Uterus (tissue), 4 donors: ENCODE data around the gene DDC. TPM values are rescaled to one million over a fixed set of nuclear protein-coding genes. Genes with fewer than 3 reads are reported as not detected.
"Not testable (repeated sequence)": the region's sequence is repeated elsewhere in the genome, so short reads cannot be mapped to it uniquely, and the experiment has no call there.

Experiments
- DNase-seq, 2 donors: peaks; one replicate each; pipeline ENCODE4 v3.0.0-alpha.2; 2019 to 2020
- H3K27ac ChIP-seq, 2 donors: fragments of 200-600 bp; sonication (generic); 1 replicate in 1 of 2; 2 replicates in 1 of 2; pipeline ENCODE4 v1.5.1; 2016 to 2018
- H3K27me3 ChIP-seq, 2 donors: fragments of 200-600 bp; sonication (generic); one replicate each; pipeline ENCODE4 v1.5.1; 2018 to 2019; ENCODE audit warnings: control low read depth in 1 of 2
- H3K36me3 ChIP-seq, 2 donors: fragments of 200-600 bp; sonication (generic); one replicate each; pipeline ENCODE4 v1.5.1; 2019; ENCODE audit warnings: control low read depth in 1 of 2
- H3K4me1 ChIP-seq, 2 donors: fragments of 200-600 bp; sonication (generic); one replicate each; pipeline ENCODE4 v1.5.1; 2018 to 2019; ENCODE audit warnings: control low read depth in 1 of 2
- H3K4me3 ChIP-seq, 2 donors: fragments of 200-600 bp; sonication (generic); 1 replicate in 1 of 2; 2 replicates in 1 of 2; pipeline ENCODE4 v1.5.1; 2018 to 2019; ENCODE audit warnings: mild to moderate bottlenecking in 1 of 2
- H3K9me3 ChIP-seq, 2 donors: fragments of 200-600 bp; sonication (generic); one replicate each; pipeline ENCODE4 v1.5.1; 2019; ENCODE audit warnings: control low read depth in 1 of 2
- POLR2A ChIP-seq, 2 donors: fragments of 450-650 bp; IDR thresholded peaks; one replicate each; pipeline ENCODE4 v1.6.1; 2016; ENCODE audit warnings: antibody characterized with exemption in 2 of 2, mild to moderate bottlenecking in 1 of 2, moderate library complexity in 1 of 2
- intact Hi-C: fragments of 100-400 bp; cut with DNase I; formaldehyde crosslinking; loops from one replicate; pipeline ENCODE4 v1.15.1; 2023; ENCODE audit warnings: low total_unique reads
- total RNA-seq, 4 donors: library from RNA; depleted of rRNA in 3 of 4; stranded (reverse); fragments of >200 nt in 3 of 4; gene quantifications; one replicate each; pipeline versions ENCODE4 v1.1.0 to v1.2.4, GENCODE V29; 2014 to 2023
- TF ChIP-seq, protein P1 (sequence below), 4 experiments: fragments of 200-600 bp in 2 of 4; fragments of 450-650 bp in 2 of 4; sonication (generic) in 2 of 4; IDR thresholded peaks; one replicate each; pipeline ENCODE4 v1.5.1; 2016 to 2019; ENCODE audit warnings: antibody characterized with exemption in 4 of 4, mild to moderate bottlenecking in 2 of 4, moderate library complexity in 1 of 4
- donor health status: DM: yes; HTN: yes; CAD: no.

DDC gene
- total RNA-seq, 4 donors from 2014 or later = not detected

DNA sequence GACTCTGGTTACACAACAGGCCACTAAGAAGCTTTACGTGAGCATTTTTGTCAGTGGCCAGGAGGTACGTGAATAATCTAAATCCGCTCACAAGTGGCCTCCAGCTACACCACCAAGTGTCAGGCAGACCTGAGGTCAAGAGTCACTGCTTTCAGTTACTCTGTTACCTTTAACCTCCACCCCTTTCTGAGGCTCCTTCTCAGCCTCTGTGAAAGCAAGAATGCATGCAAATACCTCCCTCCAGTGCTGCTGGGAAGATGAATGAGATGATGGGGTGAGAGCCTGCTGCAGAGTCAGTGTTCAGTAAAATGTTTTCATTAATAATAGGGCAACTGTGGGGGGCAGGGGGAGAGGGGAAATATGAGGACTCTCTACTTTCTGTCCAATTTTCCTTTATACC, 11.2 kb downstream of the DDC start:
- H3K36me3 ChIP-seq = no peaks in the 10 kb centered on the region
- no peaks in the 10 kb centered on the region for H3K9me3 ChIP-seq
- H3K27ac ChIP-seq = no peak overlapping the region
- intact Hi-C loops = no loop called here
- DNase-seq = no peak
- TF ChIP-seq, protein P1, sequence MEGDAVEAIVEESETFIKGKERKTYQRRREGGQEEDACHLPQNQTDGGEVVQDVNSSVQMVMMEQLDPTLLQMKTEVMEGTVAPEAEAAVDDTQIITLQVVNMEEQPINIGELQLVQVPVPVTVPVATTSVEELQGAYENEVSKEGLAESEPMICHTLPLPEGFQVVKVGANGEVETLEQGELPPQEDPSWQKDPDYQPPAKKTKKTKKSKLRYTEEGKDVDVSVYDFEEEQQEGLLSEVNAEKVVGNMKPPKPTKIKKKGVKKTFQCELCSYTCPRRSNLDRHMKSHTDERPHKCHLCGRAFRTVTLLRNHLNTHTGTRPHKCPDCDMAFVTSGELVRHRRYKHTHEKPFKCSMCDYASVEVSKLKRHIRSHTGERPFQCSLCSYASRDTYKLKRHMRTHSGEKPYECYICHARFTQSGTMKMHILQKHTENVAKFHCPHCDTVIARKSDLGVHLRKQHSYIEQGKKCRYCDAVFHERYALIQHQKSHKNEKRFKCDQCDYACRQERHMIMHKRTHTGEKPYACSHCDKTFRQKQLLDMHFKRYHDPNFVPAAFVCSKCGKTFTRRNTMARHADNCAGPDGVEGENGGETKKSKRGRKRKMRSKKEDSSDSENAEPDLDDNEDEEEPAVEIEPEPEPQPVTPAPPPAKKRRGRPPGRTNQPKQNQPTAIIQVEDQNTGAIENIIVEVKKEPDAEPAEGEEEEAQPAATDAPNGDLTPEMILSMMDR (IDR thresholded peaks at IDR 0.05) = no peak
- no peak for TF ChIP-seq POLR2A (IDR thresholded peaks at IDR 0.05)
- no peaks in the 10 kb centered on the region for H3K27me3 ChIP-seq
- no peaks in the 10 kb centered on the region for H3K4me1 ChIP-seq
- no peak overlapping the region for H3K4me3 ChIP-seq

DNA sequence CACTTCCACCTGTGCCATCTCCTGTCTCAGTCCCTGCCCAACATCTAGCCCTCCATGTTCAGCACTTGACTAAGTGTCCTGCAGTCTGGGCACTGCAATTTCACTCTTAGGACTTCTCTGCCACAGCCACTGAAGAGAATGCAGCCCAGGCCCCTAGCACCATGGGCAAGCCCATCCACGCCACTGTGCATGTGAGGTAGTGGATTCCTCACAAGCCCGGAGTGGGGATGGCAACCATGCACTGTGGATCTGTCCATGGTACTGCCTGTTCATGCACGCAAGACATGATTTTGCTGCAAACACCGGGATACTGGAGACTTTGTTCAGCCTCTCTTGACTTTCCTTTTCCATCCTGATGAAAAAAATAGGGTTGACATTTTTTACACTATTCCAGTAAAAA, 12.3 kb downstream of the DDC start:
- H3K9me3 ChIP-seq = no peaks in the 10 kb centered on the region
- DNase-seq = no peak
- TF ChIP-seq, protein P1 (IDR thresholded peaks at IDR 0.05) = no peak
- intact Hi-C loops = no loop called here
- no peaks in the 10 kb centered on the region for H3K27me3 ChIP-seq
- no peak overlapping the region for H3K27ac ChIP-seq
- H3K36me3 ChIP-seq = no peaks in the 10 kb centered on the region
- no peak overlapping the region for H3K4me3 ChIP-seq
- no peaks in the 10 kb centered on the region for H3K4me1 ChIP-seq

DNA sequence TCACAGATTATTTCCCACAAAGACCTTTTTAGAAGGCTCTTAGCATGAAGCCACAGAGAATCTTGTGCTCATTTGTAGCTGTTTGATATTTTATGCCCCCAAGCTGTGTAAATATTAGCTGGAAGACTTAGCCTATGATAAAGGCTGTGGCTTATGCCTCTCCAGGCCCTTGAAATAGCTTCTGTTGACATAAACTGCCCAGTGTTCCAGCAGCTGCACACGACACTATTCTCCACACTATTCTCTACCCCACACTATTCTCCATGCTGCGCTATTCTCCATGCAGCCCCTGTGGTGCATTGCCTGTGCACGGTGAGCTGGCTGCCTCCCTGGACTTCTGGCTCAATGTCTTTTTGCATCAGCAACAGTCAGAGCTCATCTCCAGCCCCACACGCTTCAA, 13.1 kb downstream of the DDC start:
- Histone ChIP-seq H3K9me3 (no peaks in the 10 kb centered on the region), H3K36me3 (no peaks in the 10 kb centered on the region), H3K4me1 (no peaks in the 10 kb centered on the region), H3K27ac (no peak overlapping the region), H3K27me3 (no peaks in the 10 kb centered on the region), H3K4me3 (no peak overlapping the region)
- no peak for TF ChIP-seq POLR2A (IDR thresholded peaks at IDR 0.05)
- TF ChIP-seq, protein P1 (IDR thresholded peaks at IDR 0.05) = no peak
- intact Hi-C loops = no loop called here
- DNase-seq = no peak

DNA sequence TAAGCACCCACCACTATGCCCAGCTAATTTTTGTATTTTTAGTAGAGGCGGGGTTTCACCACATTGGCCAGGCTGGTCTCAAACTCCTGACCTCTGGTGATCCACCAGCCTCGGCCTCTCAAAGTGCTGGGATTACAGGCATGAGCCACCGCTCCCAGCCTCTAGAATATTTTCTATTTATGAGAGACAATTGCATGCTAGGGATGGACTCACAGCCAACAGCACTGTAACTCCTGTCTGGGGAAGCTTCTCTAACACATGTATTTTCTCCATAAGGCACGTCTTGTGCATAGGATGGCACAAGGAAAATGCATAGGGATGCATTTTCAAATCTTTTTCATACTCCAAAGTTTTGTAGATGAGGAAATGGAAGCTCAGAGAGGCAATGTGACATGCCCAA, 19.6 kb downstream of the DDC start:
- intact Hi-C loops, H3K27ac ChIP-seq, H3K36me3 ChIP-seq, H3K27me3 ChIP-seq, H3K9me3 ChIP-seq, H3K4me1 ChIP-seq, H3K4me3 ChIP-seq, DNase-seq: not testable (repeated sequence)

DNA sequence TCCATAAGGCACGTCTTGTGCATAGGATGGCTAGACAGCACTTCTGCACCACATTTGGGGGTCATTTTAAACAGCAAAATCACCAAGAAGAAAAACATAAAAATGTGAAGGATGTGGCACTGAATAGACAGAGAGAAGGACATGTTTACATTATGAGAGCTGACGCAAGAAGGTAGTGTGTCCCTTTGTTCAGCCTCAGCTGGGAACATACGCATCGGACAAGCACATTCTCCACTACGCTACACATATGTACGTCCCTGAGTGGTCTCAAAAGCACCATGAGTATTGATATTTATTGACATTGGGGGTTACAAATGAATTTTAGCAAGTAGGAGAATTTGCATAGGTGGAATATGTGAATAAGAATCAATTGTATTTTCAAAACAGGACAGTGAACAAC, 20.2 kb downstream of the DDC start:
- Histone ChIP-seq H3K36me3 (no peaks in the 10 kb centered on the region), H3K27me3 (no peaks in the 10 kb centered on the region), H3K4me1 (no peaks in the 10 kb centered on the region), H3K9me3 (no peaks in the 10 kb centered on the region), H3K4me3 (no peak overlapping the region), H3K27ac (no peak overlapping the region)
- intact Hi-C loops = no loop called here
- DNase-seq = no peak
- TF ChIP-seq, protein P1 (IDR thresholded peaks at IDR 0.05) = no peak
- TF ChIP-seq POLR2A (IDR thresholded peaks at IDR 0.05) = no peak

DNA sequence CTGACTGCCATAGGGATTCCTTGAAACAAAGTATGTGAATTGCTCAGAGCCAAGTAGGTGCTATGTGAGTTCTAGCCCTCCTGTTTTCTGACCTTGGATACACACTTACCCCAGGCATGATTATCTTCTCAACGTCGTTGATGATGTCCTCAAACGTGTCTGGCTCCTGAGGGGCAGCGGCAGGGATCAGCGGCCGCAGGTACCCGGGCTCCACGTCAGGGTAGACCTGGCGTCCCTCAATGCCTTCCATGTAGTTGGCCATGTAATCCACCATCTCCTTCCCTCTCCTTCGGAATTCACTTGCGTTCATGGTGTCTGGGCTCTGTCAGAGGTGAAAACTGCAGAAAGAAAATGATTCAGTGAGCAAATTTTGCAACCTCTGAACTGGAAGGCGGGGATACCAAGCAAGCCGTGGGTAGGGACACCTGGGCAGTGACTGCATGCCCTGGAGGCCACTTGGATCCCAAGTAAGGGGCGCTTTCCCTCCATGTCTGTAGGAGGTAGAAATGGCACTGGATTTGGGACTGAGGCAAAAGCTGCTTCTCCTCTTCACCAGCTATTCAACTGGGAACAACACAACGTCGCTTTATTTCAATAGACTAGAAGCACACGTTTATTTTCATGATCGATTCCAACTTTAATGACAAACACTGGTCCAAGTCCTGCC, 21.3 kb downstream of the DDC start:
- H3K4me3 ChIP-seq = no peak overlapping the region
- H3K27me3 ChIP-seq = no peaks in the 10 kb centered on the region
- DNase-seq = no peak
- H3K9me3 ChIP-seq = no peaks in the 10 kb centered on the region
- no peaks in the 10 kb centered on the region for H3K4me1 ChIP-seq
- H3K36me3 ChIP-seq = no peaks in the 10 kb centered on the region
- TF ChIP-seq, protein P1 (IDR thresholded peaks at IDR 0.05) = no peak
- TF ChIP-seq POLR2A (IDR thresholded peaks at IDR 0.05) = no peak
- intact Hi-C loops = no loop called here
- no peak overlapping the region for H3K27ac ChIP-seq
